Activated CD4-positive, alpha-beta T cell treated with anti-CD3 and anti-CD28 coated beads, Interleukin-2, amount 10 ng/mL, durations not matched to agents 24 days and 14 days (primary cell): ENCODE data around the gene MANSC1. TPM values are rescaled to one million over a fixed set of nuclear protein-coding genes. Genes with fewer than 3 reads are reported as not detected.
"Not testable (repeated sequence)": the region's sequence is repeated elsewhere in the genome, so short reads cannot be mapped to it uniquely, and the experiment has no call there.

Source experiments
- DNase-seq: peaks from one replicate; pipeline ENCODE4 v3.0.0; 2022
- H3K27ac Mint-ChIP-seq: one replicate; pipeline ENCODE4 v1.8.0; 2022; ENCODE audit warnings: mild to moderate bottlenecking, mixed read lengths
- H3K27me3 Mint-ChIP-seq: one replicate; pipeline ENCODE4 v1.8.0; 2022; ENCODE audit warnings: mixed read lengths
- H3K36me3 Mint-ChIP-seq: one replicate; pipeline ENCODE4 v1.8.0; 2022; ENCODE audit warnings: low read depth, mild to moderate bottlenecking, mixed read lengths
- H3K4me1 Mint-ChIP-seq: one replicate; pipeline ENCODE4 v1.8.0; 2021; ENCODE audit warnings: mixed read lengths
- H3K4me3 Mint-ChIP-seq: one replicate; pipeline ENCODE4 v1.8.0; 2022; ENCODE audit warnings: mild to moderate bottlenecking, moderate library complexity, mixed read lengths
- H3K9me3 Mint-ChIP-seq: one replicate; pipeline ENCODE4 v1.8.0; 2021; ENCODE audit warnings: mixed read lengths
- intact Hi-C: fragments of 100-400 bp; cut with micrococcal nuclease; formaldehyde crosslinking; loops from one replicate; pipeline ENCODE4 v1.15.1; 2023
- total RNA-seq: library from RNA; stranded (reverse); gene quantifications from 2 replicates; pipeline ENCODE4 v1.2.3, GENCODE V29; 2022

The MANSC1 gene
- total RNA-seq, 1 donor from 2014 or later, result 1.1 TPM

DNA sequence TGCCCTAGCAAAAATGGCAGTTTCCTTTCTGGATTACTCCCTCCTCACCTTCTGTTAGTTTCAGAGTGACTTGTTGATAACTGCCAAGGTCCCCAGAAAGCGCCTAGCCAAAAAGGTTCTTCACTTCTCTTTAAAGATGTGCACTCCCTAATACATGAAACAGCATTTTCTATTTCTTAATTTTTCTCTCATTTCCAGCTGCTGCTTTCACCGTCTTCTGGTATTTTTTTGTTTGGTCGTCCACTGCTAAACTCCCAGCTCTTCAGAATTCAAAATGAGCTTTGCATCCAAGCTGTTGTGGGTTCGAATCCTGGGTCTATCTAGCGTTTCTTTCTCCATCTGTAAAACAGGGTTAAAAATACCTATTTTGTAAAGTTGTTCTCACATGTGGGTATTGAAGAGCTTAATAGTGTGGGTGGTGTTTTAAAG, 6.4 kb upstream of the MANSC1 start:
- intact Hi-C loops, result loop anchor here (2.0 kb wide), 3 partner anchors 340 to 708 kb away; partner anchors contain the start of genes ETV6 and GPR19
- Mint-ChIP-seq H3K9me3 (no peaks in the 10 kb centered on the region), H3K27ac (peak overlapping the region; percentile 99), H3K4me1 (peaks cover 40% of the 10 kb centered on the region), H3K4me3 (peak overlapping the region; percentile 98), H3K36me3 (peaks cover 6% of the 10 kb centered on the region), H3K27me3 (no peaks in the 10 kb centered on the region)
- DNase-seq, result no peak

DNA sequence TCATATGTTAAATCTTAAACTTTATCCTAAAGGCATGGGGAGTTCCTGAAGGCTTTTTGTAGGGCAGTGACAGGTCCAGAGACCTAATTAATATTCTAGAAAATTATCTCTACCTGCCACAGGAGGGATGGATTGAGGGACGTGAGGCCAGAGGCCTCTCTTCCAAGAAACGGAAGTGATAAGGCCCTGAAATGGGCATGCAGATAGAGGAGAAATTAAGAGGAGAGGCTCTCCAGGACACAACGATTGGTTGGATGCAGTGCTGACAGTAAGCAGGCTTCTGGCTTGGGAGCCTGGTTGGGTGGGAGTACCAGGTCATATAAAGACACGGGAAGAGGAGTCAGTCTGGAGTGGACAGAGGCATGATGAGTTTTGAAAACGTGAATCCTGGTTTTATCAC, 3.8 kb upstream of the MANSC1 start:
- intact Hi-C loops, result no loop called here
- Mint-ChIP-seq H3K9me3 (no peaks in the 10 kb centered on the region), H3K27me3 (no peaks in the 10 kb centered on the region), H3K36me3 (peaks cover 2% of the 10 kb centered on the region), H3K4me1 (peaks cover 41% of the 10 kb centered on the region), H3K4me3 (no peak overlapping the region), H3K27ac (no peak overlapping the region)
- no peak for DNase-seq

DNA sequence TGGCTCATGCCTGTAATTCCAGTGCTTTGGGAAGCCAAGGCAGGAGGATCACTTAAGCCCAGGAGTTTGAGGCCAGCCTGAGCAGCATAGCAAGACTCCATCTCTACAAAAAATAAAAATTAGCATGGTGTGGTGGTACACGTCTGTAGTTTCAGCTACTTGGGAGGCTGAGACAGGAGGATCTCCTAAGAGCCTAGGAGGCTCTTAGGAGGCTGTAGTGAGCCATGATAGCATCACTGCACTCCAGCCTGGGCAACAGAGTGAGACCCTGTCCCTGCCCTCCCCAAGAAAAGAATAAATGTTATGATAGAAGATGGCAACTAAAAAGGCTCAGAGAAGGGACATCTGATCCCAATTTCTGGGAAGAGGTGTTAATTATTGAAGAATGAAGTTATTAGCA, 3.2 kb upstream of the MANSC1 start:
- H3K27ac Mint-ChIP-seq, result no peak overlapping the region
- no peak for DNase-seq
- intact Hi-C loops, result no loop called here
- peaks cover under 1% of the 10 kb centered on the region for H3K27me3 Mint-ChIP-seq
- no peaks in the 10 kb centered on the region for H3K9me3 Mint-ChIP-seq
- H3K4me1 Mint-ChIP-seq, result peaks cover 37% of the 10 kb centered on the region
- H3K4me3 Mint-ChIP-seq, result no peak overlapping the region
- H3K36me3 Mint-ChIP-seq, result peaks cover 2% of the 10 kb centered on the region

DNA sequence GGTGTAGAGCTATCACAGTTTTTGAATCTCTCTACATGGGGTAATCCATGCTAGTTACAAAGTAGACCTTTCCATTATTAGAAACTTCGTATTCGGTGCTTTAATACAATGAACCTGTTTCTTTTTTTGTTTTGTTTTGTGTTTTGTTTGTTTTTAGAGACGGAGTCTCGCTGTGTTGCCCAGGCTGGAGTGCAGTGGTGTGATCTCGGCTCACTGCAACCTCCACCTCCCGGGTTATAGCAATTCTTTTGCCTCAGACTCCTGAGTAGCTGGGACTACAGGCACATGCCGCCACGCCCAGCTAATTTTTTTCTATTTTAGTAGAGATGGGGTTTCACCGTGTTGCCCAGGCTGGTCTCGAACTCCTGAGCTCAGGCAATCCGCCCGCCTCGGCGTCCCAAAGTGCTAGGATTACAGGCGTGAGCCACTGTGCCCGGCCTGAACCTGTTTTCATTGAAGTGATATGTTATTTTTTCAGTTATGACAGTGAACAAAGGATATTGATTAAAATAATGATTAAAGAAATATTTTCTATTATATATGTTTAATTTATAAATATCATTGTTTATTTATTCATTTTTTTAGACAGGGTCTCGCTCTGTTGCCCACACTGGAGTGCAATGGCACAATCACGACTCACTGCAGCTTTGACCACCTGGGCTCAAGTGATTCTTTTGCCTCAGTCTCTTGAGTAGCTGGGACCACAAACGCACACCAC, 1.6 kb upstream of the MANSC1 start:
- H3K4me1 Mint-ChIP-seq, result peaks cover 33% of the 10 kb centered on the region
- intact Hi-C loops, H3K36me3 Mint-ChIP-seq, H3K4me3 Mint-ChIP-seq, H3K9me3 Mint-ChIP-seq, H3K27ac Mint-ChIP-seq, DNase-seq, H3K27me3 Mint-ChIP-seq: not testable (repeated sequence)

DNA sequence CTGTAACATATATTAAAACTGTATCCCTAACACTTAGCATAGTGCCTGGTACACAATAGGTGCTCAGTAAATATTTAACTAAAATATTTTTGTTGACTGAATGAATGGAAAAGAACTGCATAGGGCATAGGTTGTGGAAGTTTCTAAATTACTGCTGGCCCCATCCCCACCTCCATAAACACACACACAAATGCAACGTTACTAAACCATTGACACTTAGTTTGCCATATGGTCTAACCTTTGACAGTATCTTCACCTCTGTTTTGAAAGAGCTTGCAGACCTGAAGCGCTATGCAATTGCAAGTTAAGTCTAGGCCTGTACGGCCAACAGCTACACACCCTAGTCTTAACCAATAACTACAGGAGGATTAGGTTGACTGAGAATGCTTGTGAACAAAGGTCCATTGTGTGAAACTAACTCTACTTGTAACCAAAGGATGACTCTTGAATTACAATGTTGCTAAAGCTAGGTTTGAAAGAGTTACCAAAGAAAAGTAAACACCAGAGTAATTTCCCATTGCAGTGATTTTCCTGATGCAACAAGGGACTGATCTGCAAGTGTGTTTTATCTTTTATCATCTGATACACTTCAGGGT, 924 bp upstream of the MANSC1 start:
- H3K4me3 Mint-ChIP-seq, result peak overlapping the region; percentile 62
- H3K27me3 Mint-ChIP-seq, result peaks cover 1% of the 10 kb centered on the region
- no peaks in the 10 kb centered on the region for H3K36me3 Mint-ChIP-seq
- DNase-seq, result no peak
- no peaks in the 10 kb centered on the region for H3K9me3 Mint-ChIP-seq
- H3K4me1 Mint-ChIP-seq, result peaks cover 27% of the 10 kb centered on the region
- intact Hi-C loops, result no loop called here
- peak overlapping the region; percentile 18 for H3K27ac Mint-ChIP-seq

DNA sequence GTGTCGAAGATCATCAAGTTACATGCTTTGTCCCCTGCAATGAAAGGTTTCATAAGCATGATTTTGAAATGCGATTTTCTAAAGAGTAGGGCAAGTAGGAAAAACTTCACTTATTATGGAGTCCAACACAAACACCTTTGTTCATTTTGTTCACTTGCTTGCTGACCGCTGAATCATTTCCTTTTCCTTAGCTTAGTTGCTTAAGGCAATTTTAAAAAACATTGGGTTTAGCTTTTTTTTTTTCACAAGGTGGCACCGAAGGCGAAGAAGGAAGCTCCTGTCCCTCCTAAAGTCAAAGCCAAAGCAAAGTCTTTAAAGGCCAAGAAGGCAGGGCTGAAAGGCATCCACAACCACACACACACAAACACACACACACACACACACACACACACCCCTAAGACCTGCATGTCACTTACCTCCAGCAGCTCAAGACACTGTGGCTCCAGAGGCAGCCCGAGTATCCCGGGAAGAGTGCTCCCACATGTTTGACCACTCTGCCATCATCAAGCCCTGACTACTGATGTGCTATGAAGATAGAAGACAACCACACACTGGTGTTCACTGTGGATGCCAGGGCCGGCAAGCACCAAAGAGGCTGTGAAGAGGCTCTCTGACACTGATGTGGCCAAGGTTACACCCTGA, 11.4 kb downstream of the MANSC1 start:
- H3K27ac Mint-ChIP-seq, result no peak overlapping the region
- H3K4me3 Mint-ChIP-seq, result no peak overlapping the region
- no peaks in the 10 kb centered on the region for H3K9me3 Mint-ChIP-seq
- H3K4me1 Mint-ChIP-seq, result peaks cover 22% of the 10 kb centered on the region
- intact Hi-C loops, result loop anchor here (10.0 kb wide), 1 partner anchor 74 kb away; the partner anchor contains the start of gene LRP6
- no peaks in the 10 kb centered on the region for H3K27me3 Mint-ChIP-seq
- no peaks in the 10 kb centered on the region for H3K36me3 Mint-ChIP-seq
- no peak for DNase-seq

DNA sequence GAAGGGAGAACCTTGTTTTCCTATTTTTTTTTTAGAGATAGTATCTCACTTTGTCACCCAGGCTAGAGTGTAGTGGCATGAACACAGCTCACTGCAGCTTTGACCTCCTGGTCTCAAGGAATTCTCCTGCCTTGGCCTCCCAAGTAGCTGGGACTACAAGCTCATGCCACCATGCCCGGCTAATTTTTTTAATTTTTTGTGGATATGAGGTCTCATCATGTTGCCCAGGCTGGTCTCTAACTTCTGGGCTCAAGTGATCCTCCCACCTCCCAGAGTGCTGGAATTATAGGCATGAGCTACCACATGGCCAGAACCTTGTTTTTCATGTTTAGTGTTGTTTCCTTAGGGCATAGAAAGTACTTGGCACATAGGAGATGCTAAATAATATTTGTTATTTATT, 13.5 kb downstream of the MANSC1 start:
- intact Hi-C loops, result loop anchor here (10.0 kb wide), 1 partner anchor 72 kb away; the partner anchor contains the start of gene LRP6
- Mint-ChIP-seq H3K27ac (no peak overlapping the region), H3K27me3 (peaks cover under 1% of the 10 kb centered on the region)

DNA sequence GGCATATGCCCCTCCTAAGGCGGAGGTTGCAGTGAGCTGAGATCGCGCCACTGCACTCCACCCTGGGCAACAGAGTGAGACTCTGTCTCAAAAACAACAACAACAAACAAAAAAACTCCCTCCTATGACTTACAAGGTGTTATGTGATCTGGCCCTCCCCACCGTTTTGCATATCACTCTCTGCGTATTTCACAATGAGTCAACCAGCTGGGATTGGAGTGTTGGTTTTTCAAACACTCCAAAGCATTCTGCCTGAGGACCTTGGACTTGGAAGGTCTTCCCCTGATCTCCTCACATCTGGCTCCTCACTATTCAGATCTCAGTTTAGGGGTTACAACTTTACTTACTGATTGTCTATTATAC, 14.0 kb downstream of the MANSC1 start:
- Mint-ChIP-seq H3K4me3 (no peak overlapping the region), H3K27me3 (peaks cover 4% of the 10 kb centered on the region), H3K36me3 (no peaks in the 10 kb centered on the region), H3K4me1 (peaks cover 30% of the 10 kb centered on the region), H3K27ac (no peak overlapping the region), H3K9me3 (no peaks in the 10 kb centered on the region)
- DNase-seq, result no peak
- intact Hi-C loops, result loop anchor here (10.0 kb wide), 1 partner anchor 71 kb away; the partner anchor contains the start of gene LRP6

More for the DNA sequence above, 13.5 kb downstream of the MANSC1 start:
- no peaks in the 10 kb centered on the region for H3K9me3 Mint-ChIP-seq
- DNase-seq, result no peak
- H3K4me1 Mint-ChIP-seq, result peaks cover 26% of the 10 kb centered on the region
- no peaks in the 10 kb centered on the region for H3K36me3 Mint-ChIP-seq
- no peak overlapping the region for H3K4me3 Mint-ChIP-seq

DNA sequence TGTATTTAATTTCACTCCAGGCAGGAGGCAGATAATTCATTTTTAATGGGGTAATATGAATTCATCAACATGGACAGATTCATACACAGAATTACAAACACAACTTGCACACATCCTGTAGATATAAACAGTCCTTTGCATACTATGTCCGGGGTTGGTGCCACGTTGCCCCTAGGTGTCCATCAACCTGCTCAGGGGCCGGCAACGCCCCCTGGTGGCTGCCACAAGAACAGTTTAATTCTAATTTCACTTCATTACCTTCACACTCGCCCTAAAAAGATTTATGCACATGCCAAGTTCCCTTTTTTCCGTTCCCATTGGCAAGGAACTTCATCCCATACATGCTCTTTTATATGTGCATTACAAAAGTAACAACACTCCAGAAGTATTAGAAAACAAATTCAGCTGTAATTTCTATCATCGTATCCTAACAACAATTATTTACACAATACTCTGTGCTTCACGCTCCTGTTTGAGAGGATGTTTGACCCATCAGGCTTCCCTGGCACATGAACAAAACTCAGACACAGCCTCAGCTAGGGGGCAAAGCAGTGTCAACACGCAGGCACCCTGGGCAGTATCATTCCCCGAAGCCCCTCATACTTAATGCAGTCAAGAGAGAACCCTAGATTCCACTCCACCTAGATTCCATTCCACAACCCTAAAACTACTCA, 15.5 kb downstream of the MANSC1 start:
- H3K9me3 Mint-ChIP-seq, result no peaks in the 10 kb centered on the region
- peaks cover 9% of the 10 kb centered on the region for H3K27me3 Mint-ChIP-seq
- H3K36me3 Mint-ChIP-seq, result no peaks in the 10 kb centered on the region
- no peak overlapping the region for H3K4me3 Mint-ChIP-seq
- intact Hi-C loops, result loop anchor here (2.0 to 10.0 kb wide), 4 partner anchors 70 to 754 kb away; partner anchors contain the start of gene LRP6
- DNase-seq, result peak; percentile 88
- peak overlapping the region; percentile 18 for H3K27ac Mint-ChIP-seq
- peaks cover 36% of the 10 kb centered on the region for H3K4me1 Mint-ChIP-seq

DNA sequence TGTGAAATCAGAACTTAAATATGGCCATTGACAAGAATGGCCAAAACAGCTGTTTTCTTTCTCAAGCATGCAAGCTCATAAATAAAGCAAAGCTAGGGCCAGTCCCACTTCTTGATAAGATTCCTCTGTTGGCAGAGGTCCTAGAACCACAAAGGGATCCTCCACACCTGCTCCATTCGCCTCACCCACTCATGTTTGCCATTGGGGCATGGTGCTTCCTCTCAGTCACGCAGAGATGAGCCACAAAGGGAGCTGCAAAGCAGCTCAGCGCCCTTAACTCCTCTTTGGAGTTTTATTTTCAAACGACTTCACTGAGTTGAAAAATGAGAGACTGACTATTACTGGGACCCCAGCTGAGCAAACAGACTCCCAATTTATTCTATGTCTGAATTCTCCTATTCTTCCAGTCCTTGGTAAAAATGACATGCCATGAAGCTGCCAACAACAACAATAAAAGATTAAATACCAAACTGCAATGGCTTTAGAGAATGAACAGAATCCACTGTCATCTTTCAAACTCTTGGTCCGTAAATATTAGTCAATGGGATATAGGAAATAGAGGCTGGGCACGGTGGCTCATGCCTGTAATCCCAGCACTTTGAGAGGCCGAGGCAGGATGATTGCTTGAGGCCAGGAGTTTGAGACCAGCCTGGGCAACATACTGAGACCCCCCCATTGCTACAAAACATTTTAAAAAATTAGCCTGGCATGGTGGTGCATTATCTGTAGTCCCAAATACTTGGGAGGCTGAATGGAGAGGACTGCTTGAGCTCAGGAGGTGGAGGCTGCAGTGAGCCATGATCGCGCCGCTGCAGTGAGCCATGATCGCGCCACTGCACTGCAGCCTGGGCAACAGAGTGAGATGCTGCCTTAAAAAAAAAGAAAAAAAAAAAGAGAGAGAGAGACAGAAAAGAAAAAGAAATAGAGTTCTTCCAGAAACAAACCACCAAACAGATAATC, 16.4 kb downstream of the MANSC1 start:
- H3K9me3 Mint-ChIP-seq, result no peaks in the 10 kb centered on the region
- intact Hi-C loops, result loop anchor here (2.0 to 10.0 kb wide), 4 partner anchors 69 to 753 kb away; partner anchors contain the start of gene LRP6
- no peak overlapping the region for H3K4me3 Mint-ChIP-seq
- H3K36me3 Mint-ChIP-seq, result no peaks in the 10 kb centered on the region
- no peak overlapping the region for H3K27ac Mint-ChIP-seq
- DNase-seq, result no peak
- peaks cover 33% of the 10 kb centered on the region for H3K4me1 Mint-ChIP-seq
- H3K27me3 Mint-ChIP-seq, result peaks cover 9% of the 10 kb centered on the region

DNA sequence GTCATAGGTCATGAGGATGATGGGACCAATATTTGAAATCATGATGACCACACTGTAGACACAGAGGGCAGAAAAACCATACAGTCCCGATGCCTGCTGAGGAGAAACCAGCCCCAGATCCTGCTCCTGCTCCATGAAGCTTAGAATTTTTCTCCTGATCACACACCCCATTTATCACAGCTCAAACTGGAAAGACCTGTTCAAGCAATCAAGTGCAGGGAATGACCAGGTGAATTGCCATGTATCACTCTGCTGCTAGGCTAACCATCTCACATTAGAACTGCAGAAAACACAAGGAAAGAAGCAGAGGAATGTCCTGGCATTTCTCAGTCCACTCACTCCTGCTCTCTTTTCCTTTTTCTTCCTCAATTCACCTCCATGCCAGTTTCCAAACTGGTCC, 18.1 kb downstream of the MANSC1 start:
- no peak overlapping the region for H3K27ac Mint-ChIP-seq
- intact Hi-C loops, result loop anchor here (5.0 to 10.0 kb wide), 2 partner anchors 67 to 295 kb away; partner anchors contain the start of gene LRP6
- no peak for DNase-seq
- H3K9me3 Mint-ChIP-seq, result no peaks in the 10 kb centered on the region
- H3K4me3 Mint-ChIP-seq, result no peak overlapping the region
- H3K4me1 Mint-ChIP-seq, result peaks cover 37% of the 10 kb centered on the region
- H3K36me3 Mint-ChIP-seq, result no peaks in the 10 kb centered on the region
- H3K27me3 Mint-ChIP-seq, result peaks cover 9% of the 10 kb centered on the region

DNA sequence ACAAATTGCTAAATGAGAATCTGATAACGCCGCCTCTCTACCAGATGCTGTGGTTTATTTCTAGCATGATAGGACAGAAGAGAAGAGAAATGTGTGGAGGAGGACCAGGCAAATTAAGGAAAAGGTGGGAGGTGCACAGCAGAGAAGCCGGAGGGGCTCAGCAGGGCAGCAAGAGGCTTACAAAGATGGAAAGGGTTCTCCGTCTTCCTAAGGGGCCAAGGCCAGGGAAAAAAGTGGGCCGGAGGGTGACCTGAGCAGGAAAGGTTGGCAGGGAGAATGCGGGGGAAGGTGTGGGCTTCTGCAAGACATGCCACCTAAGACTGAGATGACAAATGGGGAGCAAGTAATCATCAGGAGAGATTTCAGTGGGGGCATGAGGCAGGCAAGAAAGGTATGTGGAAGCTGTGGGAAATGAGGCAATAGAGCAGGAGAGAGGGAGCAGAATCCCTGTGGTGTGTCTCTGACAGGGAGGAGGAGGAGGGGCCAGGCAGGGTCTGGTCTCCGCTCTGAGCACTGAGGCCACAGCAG, 18.7 kb downstream of the MANSC1 start:
- intact Hi-C loops, result loop anchor here (5.0 to 10.0 kb wide), 2 partner anchors 67 to 294 kb away; partner anchors contain the start of gene LRP6
- H3K27ac Mint-ChIP-seq, result no peak overlapping the region
- peaks cover 37% of the 10 kb centered on the region for H3K4me1 Mint-ChIP-seq
- H3K9me3 Mint-ChIP-seq, result no peaks in the 10 kb centered on the region
- H3K4me3 Mint-ChIP-seq, result no peak overlapping the region
- no peak for DNase-seq
- H3K36me3 Mint-ChIP-seq, result no peaks in the 10 kb centered on the region
- peaks cover 9% of the 10 kb centered on the region for H3K27me3 Mint-ChIP-seq
